A549 (cell line): ENCODE results near the gene UTP14C. TPM values are rescaled to one million over a fixed set of nuclear protein-coding genes. Genes with fewer than 3 reads are reported as not detected.

ENCODE experiments used
- ATAC-seq, 2 experiments: fragments of 200-7000 bp in 1 of 2; fragments of >200 bp in 1 of 2; cut with Nextera tagmentation in 1 of 2; cut with Tn5 transposase in 1 of 2; 3 replicates each; pipeline versions ENCODE4 v1.8.0 to v1.9.1; 2018 to 2020; ENCODE audit warnings: mild to moderate bottlenecking in 1 of 2, moderate library complexity in 1 of 2
- CTCF ChIA-PET: fragments of 300-600 bp; sonication (Branson Sonifier 250); formaldehyde crosslinking; extraction: SDS; loops from one replicate; lab custom pipeline; 2021; ENCODE audit warnings: antibody characterized with exemption, inconsistent platforms; lab: Yijun Ruan, JAX
- POLR2A ChIA-PET: fragments of 350-600 bp; formaldehyde crosslinking; extraction: SDS; loops from one replicate; lab custom pipeline; 2021; ENCODE audit warnings: antibody characterized with exemption, inconsistent platforms; lab: Yijun Ruan, JAX
- DNase-seq, 2 experiments: peaks; one replicate each; pipeline versions ENCODE4 v3.0.0 to v3.0.0-alpha.2; 2011 to 2016; ENCODE audit warnings: low read depth in 1 of 2, low spot score in 1 of 2
- FAIRE-seq: peaks from 2 replicates; lab custom pipeline; 2011; peaks lifted over from hg19 to GRCh38; lab: Jason Lieb, UNC
- H3K27ac ChIP-seq, 2 experiments: fragments of >200 bp; sonication (Bioruptor Twin); formaldehyde crosslinking; 3 replicates each; pipeline ENCODE4 v1.5.1; 2016 to 2017
- H3K4me1 ChIP-seq: fragments of >200 bp; sonication (Bioruptor Twin); formaldehyde crosslinking; 3 replicates; pipeline ENCODE4 v1.6.1; 2016
- H3K4me2 ChIP-seq: fragments of >200 bp; sonication (Bioruptor Twin); formaldehyde crosslinking; 3 replicates; pipeline ENCODE4 v1.6.1; 2016
- H3K4me3 ChIP-seq: fragments of >200 bp; sonication (Bioruptor Twin); formaldehyde crosslinking; 3 replicates; pipeline ENCODE4 v1.5.1; 2016
- H3K9me3 ChIP-seq: fragments of >200 bp; sonication (Bioruptor Twin); formaldehyde crosslinking; 3 replicates; pipeline ENCODE4 v1.6.1; 2016
- CEBPB ChIP-seq, 2 experiments: fragments of >200 bp in 1 of 2; sonication (Bioruptor Twin) in 1 of 2; formaldehyde crosslinking in 1 of 2; IDR thresholded peaks; 2 replicates each; pipeline ENCODE4 v1.6.1; 2012 to 2016
- CHD2 ChIP-seq: fragments of 150-350 bp; IDR thresholded peaks from 2 replicates; pipeline ENCODE4 v1.6.1; 2014; ENCODE audit warnings: low read length; ENCODE audit not compliant: partially characterized antibody
- CHD4 ChIP-seq: fragments of 200-600 bp; sonication (generic); IDR thresholded peaks from 2 replicates; pipeline ENCODE4 v1.6.1; 2016; ENCODE audit warnings: antibody characterized with exemption, mild to moderate bottlenecking, borderline replicate concordance
- EHMT2 ChIP-seq: fragments of 200-600 bp; sonication (generic); IDR thresholded peaks from 2 replicates; pipeline ENCODE4 v1.6.1; 2016; ENCODE audit warnings: antibody characterized with exemption, low read depth, mild to moderate bottlenecking, moderate library complexity
- ESRRA ChIP-seq: fragments of 150-350 bp; IDR thresholded peaks from 2 replicates; pipeline ENCODE4 v1.6.1; 2014; ENCODE audit warnings: mild to moderate bottlenecking, low read length, borderline replicate concordance
- FOSB ChIP-seq: fragments of 250-450 bp; sonication (Bioruptor Pico); IDR thresholded peaks from 2 replicates; pipeline ENCODE4 v1.5.0; 2020; ENCODE audit warnings: mild to moderate bottlenecking, moderate library complexity
- FOSL2 ChIP-seq, 2 experiments: fragments of 450-650 bp in 1 of 2; fragments of >200 bp in 1 of 2; sonication (Bioruptor Twin) in 1 of 2; formaldehyde crosslinking; IDR thresholded peaks; 2 replicates each; pipeline versions ENCODE4 v1.5.0 to v1.6.1; 2016 to 2020; ENCODE audit warnings: mild to moderate bottlenecking in 1 of 2, moderate library complexity in 1 of 2
- HES2 ChIP-seq: fragments of >200 bp; sonication (Bioruptor Twin); formaldehyde crosslinking; IDR thresholded peaks from 2 replicates; pipeline ENCODE4 v1.6.1; 2016
- HMGXB4 ChIP-seq: fragments of 250-450 bp; sonication (Bioruptor Pico); IDR thresholded peaks from 2 replicates; pipeline ENCODE4 v1.5.0; 2021; ENCODE audit warnings: mild to moderate bottlenecking, moderate library complexity, borderline replicate concordance
- HOXB5 ChIP-seq: fragments of 250-450 bp; sonication (Bioruptor Pico); IDR thresholded peaks from 2 replicates; pipeline ENCODE4 v1.5.0; 2020; ENCODE audit warnings: mild to moderate bottlenecking, moderate library complexity
- KDM5A ChIP-seq: fragments of 200-600 bp; sonication (generic); IDR thresholded peaks from 2 replicates; pipeline ENCODE4 v1.6.1; 2016; ENCODE audit warnings: antibody characterized with exemption, mild to moderate bottlenecking
- MAFK ChIP-seq: fragments of 450-650 bp; IDR thresholded peaks from 2 replicates; pipeline ENCODE4 v1.6.1; 2014; ENCODE audit not compliant: partially characterized antibody
- MAX ChIP-seq: IDR thresholded peaks from 2 replicates; pipeline ENCODE4 v1.6.1; 2012
- MAZ ChIP-seq: fragments of 150-350 bp; IDR thresholded peaks from 2 replicates; pipeline ENCODE4 v1.6.1; 2014; ENCODE audit warnings: antibody characterized with exemption, low read depth, low read length, borderline replicate concordance
- MYC ChIP-seq: IDR thresholded peaks from 2 replicates; pipeline ENCODE4 v1.6.1; 2012; ENCODE audit warnings: mild to moderate bottlenecking, inconsistent platforms, low read length, improper control_type of control experiment, borderline replicate concordance
- NPAS2 ChIP-seq: fragments of 250-450 bp; sonication (Bioruptor Pico); IDR thresholded peaks from 2 replicates; pipeline ENCODE4 v1.8.0; 2022; ENCODE audit warnings: mild to moderate bottlenecking, moderate library complexity, borderline replicate concordance
- NR3C1 ChIP-seq: fragments of >200 bp; sonication (Bioruptor Twin); formaldehyde crosslinking; IDR thresholded peaks from 3 replicates; pipeline ENCODE4 v1.6.1; 2017
- PHF8 ChIP-seq: fragments of 200-600 bp; sonication (generic); IDR thresholded peaks from 2 replicates; pipeline ENCODE4 v1.6.1; 2016; ENCODE audit warnings: low read depth, mild to moderate bottlenecking, antibody characterized with exemption, moderate library complexity, borderline replicate concordance
- POLR2A ChIP-seq: IDR thresholded peaks from 2 replicates; pipeline ENCODE4 v1.6.1; 2012; ENCODE audit warnings: mild to moderate bottlenecking, low read length
- RCOR1 ChIP-seq: fragments of 150-350 bp; IDR thresholded peaks from 2 replicates; pipeline ENCODE4 v1.6.1; 2014; ENCODE audit warnings: antibody characterized with exemption, low read length, low read depth
- REST ChIP-seq: fragments of 200-600 bp; sonication (generic); IDR thresholded peaks from 2 replicates; pipeline ENCODE4 v1.6.1; 2016; ENCODE audit warnings: antibody characterized with exemption, mild to moderate bottlenecking, moderate library complexity
- RFX5 ChIP-seq: fragments of 450-650 bp; IDR thresholded peaks from 2 replicates; pipeline ENCODE4 v1.7.1; 2014; ENCODE audit warnings: antibody characterized with exemption, mild to moderate bottlenecking, moderate library complexity
- SREBF2 ChIP-seq: fragments of 450-650 bp; IDR thresholded peaks from 2 replicates; pipeline ENCODE4 v1.6.1; 2014; ENCODE audit warnings: mild to moderate bottlenecking, moderate library complexity
- TP53 ChIP-seq: fragments of 250-450 bp; sonication (Bioruptor Pico); IDR thresholded peaks from 2 replicates; pipeline ENCODE4 v1.5.0; 2021; ENCODE audit warnings: mild to moderate bottlenecking, moderate library complexity
- ZC3H11A ChIP-seq: fragments of 450-650 bp; IDR thresholded peaks from 2 replicates; pipeline ENCODE4 v1.6.1; 2014; ENCODE audit warnings: antibody characterized with exemption, mild to moderate bottlenecking
- ZFP36 ChIP-seq: fragments of 450-650 bp; IDR thresholded peaks from 2 replicates; pipeline ENCODE4 v1.6.1; 2014; ENCODE audit warnings: borderline replicate concordance; ENCODE audit not compliant: partially characterized antibody
- WGBS: methylation state at CpG from one replicate; pipeline ENCODE4 v1.1.6; 2017; ENCODE audit errors: missing lambda C conversion rate; 5-methylcytosine and 5-hydroxymethylcytosine counted together
- polyA plus RNA-seq, 4 experiments: library from polyadenylated mRNA; depleted of rRNA in 3 of 4; stranded (reverse); fragments of >200 nt; fragmentation: RNase III in 1 of 4; extraction: RNeasy Plus Mini Kit Qiagen cat#74134 plus additional on column Dnase treatment in 1 of 4; gene quantifications; 2 replicates in 3 of 4; 3 replicates in 1 of 4; pipeline ENCODE4 v1.2.3, GENCODE V29; 2011 to 2017

The UTP14C gene
- polyA plus RNA-seq, 2 of the 4 experiments (the other 2 are of a cell fraction) = 8.6 to 15.1 TPM

GRCh38 chr13:52022356-52022755 is 2.1 kb upstream of the UTP14C start (continued):
- no peak for TF ChIP-seq CHD4
- TF ChIP-seq ESRRA = no peak
- no peak for TF ChIP-seq KDM5A
- TF ChIP-seq NR3C1 = no peak
- no peak for TF ChIP-seq RFX5
- no peak for TF ChIP-seq HOXB5 (CRISPR knock-in tag)
- no peak for TF ChIP-seq HES2
- no peak for TF ChIP-seq TP53 (CRISPR knock-in tag)
- no peak for TF ChIP-seq HMGXB4

- FAIRE-seq = no peak
- TF ChIP-seq EHMT2 = no peak
- TF ChIP-seq CHD2 = no peak
- no peak for TF ChIP-seq ZC3H11A
- TF ChIP-seq MAX = no peak
- no peak for TF ChIP-seq SREBF2
- no peak for TF ChIP-seq NR3C1
- TF ChIP-seq RCOR1 = no peak
- TF ChIP-seq ESRRA = no peak
- H3K4me3 ChIP-seq = no peak overlapping the region
- 90% methylated on average over 8 of the region's 8 CpGs for WGBS
- H3K27ac ChIP-seq = no peak overlapping the region
- ChIA-PET POLR2A (no interaction called here), CTCF (no interaction called here)
- no peaks in the 10 kb centered on the region for H3K9me3 ChIP-seq
- H3K4me1 ChIP-seq = no peaks in the 10 kb centered on the region
- DNase-seq = no peak
- ATAC-seq = no peak
- H3K4me2 ChIP-seq = no peak overlapping the region
Observed at GRCh38 chr13:52025475-52026245, 1.2 kb downstream of the UTP14C start.

GRCh38 chr13:52026246-52026626 is 1.7 kb downstream of the UTP14C start:
- 87% methylated on average over 3 of the region's 3 CpGs for WGBS
- TF ChIP-seq NPAS2 (CRISPR knock-in tag) = no peak
- TF ChIP-seq MYC = no peak
- no peak for TF ChIP-seq HMGXB4
- TF ChIP-seq ZFP36 = no peak
- TF ChIP-seq EHMT2 = no peak
- no peak for TF ChIP-seq KDM5A
- no peak for TF ChIP-seq ESRRA
- no peak for TF ChIP-seq RCOR1
- no peak for TF ChIP-seq MAZ
- TF ChIP-seq PHF8 = no peak
- TF ChIP-seq MAFK = no peak
- no peak for TF ChIP-seq CHD4
- TF ChIP-seq RFX5 = no peak
- TF ChIP-seq POLR2A = no peak
- TF ChIP-seq REST = no peak
- no peak for TF ChIP-seq FOSL2 (IDR thresholded peaks at IDR 0.05)
- TF ChIP-seq FOSL2 (CRISPR knock-in tag; IDR thresholded peaks at IDR 0.05) = no peak
- no peak for TF ChIP-seq FOSB (CRISPR knock-in tag)
- TF ChIP-seq CEBPB (IDR thresholded peaks at IDR 0.05) = no peak
- TF ChIP-seq NR3C1 = no peak
- TF ChIP-seq ZC3H11A = no peak
- Histone ChIP-seq H3K9me3 (no peaks in the 10 kb centered on the region), H3K4me3 (no peak overlapping the region), H3K4me2 (no peak overlapping the region), H3K4me1 (no peaks in the 10 kb centered on the region), H3K27ac (no peak overlapping the region)
- DNase-seq (no peak), ATAC-seq (no peak), FAIRE-seq (no peak)
- ChIA-PET POLR2A (no interaction called here), CTCF (no interaction called here)
